ENCODE data around the gene BACH2. TPM values are rescaled to one million over a fixed set of nuclear protein-coding genes. Genes with fewer than 3 reads are reported as not detected.

The BACH2 gene
- total and polyA plus RNA-seq, 9 of the 15 experiments (the other 6 are each of a cell fraction or from before 2014, with no cell fraction given) = 0.06 to 3.1 (median 0.59) TPM

DNA sequence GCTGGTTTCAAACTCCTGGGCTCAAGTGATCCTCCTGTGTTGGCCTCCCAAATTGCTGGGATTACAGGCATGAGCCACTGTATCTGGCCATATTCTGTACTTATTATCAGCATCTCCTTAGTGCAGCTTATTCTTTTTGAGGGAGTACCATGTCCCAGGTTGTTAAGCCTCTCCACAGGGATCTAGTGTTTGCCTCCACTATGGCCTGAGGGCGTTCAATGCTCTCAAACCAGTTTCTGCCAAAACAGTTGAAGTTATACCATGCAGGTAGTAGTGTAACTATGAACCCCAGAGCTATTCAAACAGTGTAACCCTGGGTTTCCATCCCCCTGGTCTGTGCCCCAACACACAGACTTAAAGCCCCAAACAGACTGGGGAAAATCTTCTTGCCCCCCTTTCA lies 81.7 kb downstream of the BACH2 start:
- Histone ChIP-seq H2AFZ (ENCODE audit: low read depth, low read length) (no peak overlapping the region), H3K9me1 (ENCODE audit: control insufficient read depth, insufficient read depth, low read length) (peaks cover 4% of the 10 kb centered on the region), H3K27me3 (ENCODE audit: control insufficient read depth in 2 of 2, insufficient read depth in 2 of 2, low read length in 2 of 2) (no peaks in the 10 kb centered on the region), H3K27ac (ENCODE audit: extremely low read depth, low read depth, low read length) (no peak overlapping the region), H3K4me2 (ENCODE audit: insufficient read depth, low read length) (no peak overlapping the region), H3K36me3 (ENCODE audit: control insufficient read depth, insufficient read depth, low read length) (no peaks in the 10 kb centered on the region; the same call in 2 of the 3 replicates), H3K4me1 (replicated peaks in 1 of 2; ENCODE audit: control insufficient read depth in 2 of 2, insufficient read depth in 2 of 2, low read length in 2 of 2) (peaks cover 4 to 24% of the 10 kb centered on the region in 2 experiments; a peak in 4 of 5 replicates), H3K4me3 (no peak overlapping the region), H4K20me1 (replicated peaks; ENCODE audit: control insufficient read depth, insufficient read depth, low read length) (no peaks in the 10 kb centered on the region), H3K79me2 (ENCODE audit: control insufficient read depth, insufficient read depth, low read length) (no peaks in the 10 kb centered on the region), H3K9ac (ENCODE audit: insufficient read depth in 1 of 2, low read depth in 2 of 2, low read length in 2 of 2) (no peak overlapping the region), H3K9me3 (replicated peaks; ENCODE audit: control insufficient read depth, insufficient read depth, low read depth, low read length) (no peaks in the 10 kb centered on the region)
- FAIRE-seq (no peak), DNase-seq (ENCODE audit: extremely low read depth in 1 of 4, low spot score in 3 of 4) (no peak), ATAC-seq (no peak)
- ChIA-PET POLR2A (interaction anchor here (1.1 kb wide), 1 partner anchor 11 kb away, joined by 3 read pairs; no protein-coding TSS in a partner anchor), CTCF (ENCODE audit: low intra/inter-chr PET ratio) (no interaction called here)
- 8% methylated on average over 1 of the region's 1 CpG for WGBS (ENCODE audit: insufficient coverage, low coverage, missing lambda C conversion rate)
- no TSS peak for BruUV-seq (replicated peaks)
- TF ChIP-seq ZNF695 (CRISPR knock-in tag; IDR thresholded peaks at IDR 0.05) = no peak
- TF ChIP-seq, protein P1, sequence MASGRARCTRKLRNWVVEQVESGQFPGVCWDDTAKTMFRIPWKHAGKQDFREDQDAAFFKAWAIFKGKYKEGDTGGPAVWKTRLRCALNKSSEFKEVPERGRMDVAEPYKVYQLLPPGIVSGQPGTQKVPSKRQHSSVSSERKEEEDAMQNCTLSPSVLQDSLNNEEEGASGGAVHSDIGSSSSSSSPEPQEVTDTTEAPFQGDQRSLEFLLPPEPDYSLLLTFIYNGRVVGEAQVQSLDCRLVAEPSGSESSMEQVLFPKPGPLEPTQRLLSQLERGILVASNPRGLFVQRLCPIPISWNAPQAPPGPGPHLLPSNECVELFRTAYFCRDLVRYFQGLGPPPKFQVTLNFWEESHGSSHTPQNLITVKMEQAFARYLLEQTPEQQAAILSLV (tag; IDR thresholded peaks at IDR 0.05) = no peak
- TF ChIP-seq, protein P2, sequence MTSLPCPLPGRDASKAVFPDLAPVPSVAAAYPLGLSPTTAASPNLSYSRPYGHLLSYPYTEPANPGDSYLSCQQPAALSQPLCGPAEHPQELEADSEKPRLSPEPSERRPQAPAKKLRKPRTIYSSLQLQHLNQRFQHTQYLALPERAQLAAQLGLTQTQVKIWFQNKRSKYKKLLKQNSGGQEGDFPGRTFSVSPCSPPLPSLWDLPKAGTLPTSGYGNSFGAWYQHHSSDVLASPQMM (CRISPR knock-in tag; IDR thresholded peaks at IDR 0.05) = no peak
- TF ChIP-seq KDM2B (CRISPR knock-in tag; IDR thresholded peaks at IDR 0.05) = no peak
- TF ChIP-seq MAFF (IDR thresholded peaks at IDR 0.05; ENCODE audit: low read length) = no peak
- TF ChIP-seq ZNF354B (CRISPR knock-in tag; IDR thresholded peaks at IDR 0.05) = no peak
- TF ChIP-seq, protein P3, sequence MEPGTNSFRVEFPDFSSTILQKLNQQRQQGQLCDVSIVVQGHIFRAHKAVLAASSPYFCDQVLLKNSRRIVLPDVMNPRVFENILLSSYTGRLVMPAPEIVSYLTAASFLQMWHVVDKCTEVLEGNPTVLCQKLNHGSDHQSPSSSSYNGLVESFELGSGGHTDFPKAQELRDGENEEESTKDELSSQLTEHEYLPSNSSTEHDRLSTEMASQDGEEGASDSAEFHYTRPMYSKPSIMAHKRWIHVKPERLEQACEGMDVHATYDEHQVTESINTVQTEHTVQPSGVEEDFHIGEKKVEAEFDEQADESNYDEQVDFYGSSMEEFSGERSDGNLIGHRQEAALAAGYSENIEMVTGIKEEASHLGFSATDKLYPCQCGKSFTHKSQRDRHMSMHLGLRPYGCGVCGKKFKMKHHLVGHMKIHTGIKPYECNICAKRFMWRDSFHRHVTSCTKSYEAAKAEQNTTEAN (CRISPR knock-in tag; IDR thresholded peaks at IDR 0.05) = no peak
- no peak for TF ChIP-seq ZNF76 (CRISPR knock-in tag; IDR thresholded peaks at IDR 0.05; ENCODE audit: borderline replicate concordance)
- no peak for TF ChIP-seq ZNF764 (CRISPR knock-in tag; IDR thresholded peaks at IDR 0.05; ENCODE audit: low read depth)
- no peak for TF ChIP-seq RFX1 (IDR thresholded peaks at IDR 0.05)
- no peak for TF ChIP-seq ZNF592 (IDR thresholded peaks at IDR 0.05)
- no peak for TF ChIP-seq ZNF217 (CRISPR knock-in tag; IDR thresholded peaks at IDR 0.05)
- TF ChIP-seq U2AF1 (optimal IDR thresholded peaks at IDR 0.05; ENCODE audit: low read depth, low read length) = no peak
- TF ChIP-seq THRAP3 (IDR thresholded peaks at IDR 0.05; ENCODE audit: borderline replicate concordance) = no peak
- no peak for TF ChIP-seq KAT8 (IDR thresholded peaks at IDR 0.05; ENCODE audit: low read depth)
- intact Hi-C loops (cut with micrococcal nuclease) (loop anchor here (5.0 to 10.0 kb wide), 3 partner anchors 72 to 260 kb away; no protein-coding TSS in a partner anchor), in situ Hi-C loops (cut with MboI) (loop anchor here (10.0 kb wide), 1 partner anchor 260 kb away; no protein-coding TSS in a partner anchor)

Data from K562 (cell line).